Astrocyte (in vitro differentiated cells and primary cell): ENCODE measurements around the gene CD27. TPM values are rescaled to one million over a fixed set of nuclear protein-coding genes. Genes with fewer than 3 reads are reported as not detected.
"Not testable (repeated sequence)": the region's sequence is repeated elsewhere in the genome, so short reads cannot be mapped to it uniquely, and the experiment has no call there.

ENCODE experiments used
- DNase-seq: peaks from one replicate; pipeline ENCODE4 v3.0.0-alpha.2; 2010; ENCODE audit warnings: low read depth
- FAIRE-seq: peaks from 2 replicates; lab custom pipeline; 2011; peaks lifted over from hg19 to GRCh38; lab: Jason Lieb, UNC
- H2AFZ ChIP-seq: 2 replicates; pipeline ENCODE4 v1.6.0; 2012; ENCODE audit warnings: low read depth, low read length, inconsistent platforms
- H3K27ac ChIP-seq: 2 replicates; pipeline ENCODE4 v1.5.1; 2011; ENCODE audit warnings: low read depth, low read length, inconsistent platforms
- H3K27me3 ChIP-seq: 2 replicates; pipeline ENCODE4 v1.6.0; 2011; ENCODE audit warnings: low read length, inconsistent platforms; ENCODE audit not compliant: insufficient read depth
- H3K36me3 ChIP-seq: 2 replicates; pipeline ENCODE4 v1.5.1; 2011; ENCODE audit warnings: low read length, inconsistent platforms; ENCODE audit not compliant: insufficient read depth
- H3K4me1 ChIP-seq: 2 replicates; pipeline ENCODE4 v1.5.1; 2011; ENCODE audit warnings: low read length, inconsistent platforms; ENCODE audit not compliant: insufficient read depth
- H3K4me2 ChIP-seq: 2 replicates; pipeline ENCODE4 v1.6.0; 2012; ENCODE audit warnings: low read length, inconsistent platforms
- H3K4me3 ChIP-seq: 2 replicates; pipeline ENCODE4 v1.5.1; 2011; ENCODE audit warnings: low read depth, mild to moderate bottlenecking, low read length, inconsistent platforms; ENCODE audit not compliant: insufficient read depth
- H3K79me2 ChIP-seq: 2 replicates; pipeline ENCODE4 v1.6.0; 2012; ENCODE audit warnings: mild to moderate bottlenecking, low read length, inconsistent platforms; ENCODE audit not compliant: insufficient read depth
- H3K9ac ChIP-seq: 2 replicates; pipeline ENCODE4 v1.6.0; 2012; ENCODE audit warnings: mild to moderate bottlenecking, low read length, inconsistent platforms
- H3K9me3 ChIP-seq: 2 replicates; pipeline ENCODE4 v1.5.1; 2012; ENCODE audit warnings: low read depth, mild to moderate bottlenecking, low read length, inconsistent platforms; ENCODE audit not compliant: insufficient read depth
- H4K20me1 ChIP-seq: 2 replicates; pipeline ENCODE4 v1.6.0; 2012; ENCODE audit warnings: low read length, inconsistent platforms; ENCODE audit not compliant: insufficient read depth
- H3K27ac Mint-ChIP-seq: one replicate; pipeline ENCODE4 v1.8.0; 2021; ENCODE audit warnings: mild to moderate bottlenecking, mixed read lengths; ENCODE audit not compliant: unreplicated experiment
- H3K27me3 Mint-ChIP-seq: one replicate; pipeline ENCODE4 v1.8.0; 2021; ENCODE audit warnings: low read depth, mixed read lengths; ENCODE audit not compliant: unreplicated experiment
- H3K36me3 Mint-ChIP-seq: one replicate; pipeline ENCODE4 v1.8.0; 2021; ENCODE audit warnings: low read depth, mixed read lengths; ENCODE audit not compliant: unreplicated experiment
- H3K4me1 Mint-ChIP-seq: one replicate; pipeline ENCODE4 v1.8.0; 2021; ENCODE audit warnings: low read depth, mixed read lengths; ENCODE audit not compliant: unreplicated experiment
- H3K4me3 Mint-ChIP-seq: one replicate; pipeline ENCODE4 v1.8.0; 2021; ENCODE audit warnings: mild to moderate bottlenecking, moderate library complexity, mixed read lengths; ENCODE audit not compliant: unreplicated experiment
- H3K9me3 Mint-ChIP-seq: one replicate; pipeline ENCODE4 v1.8.0; 2021; ENCODE audit warnings: mild to moderate bottlenecking, mixed read lengths; ENCODE audit not compliant: unreplicated experiment
- EZH2 ChIP-seq: IDR thresholded peaks from 2 replicates; pipeline ENCODE4 v1.6.1; 2012; ENCODE audit warnings: mild to moderate bottlenecking, low read length, inconsistent platforms; ENCODE audit not compliant: insufficient read depth
- total RNA-seq: library from RNA; stranded (reverse); gene quantifications from 2 replicates; pipeline ENCODE4 v1.2.1, GENCODE V29; 2021
- TF ChIP-seq, protein P1 (sequence below): IDR thresholded peaks from 2 replicates; pipeline ENCODE4 v1.5.1; 2011; ENCODE audit warnings: low read depth, mild to moderate bottlenecking, inconsistent platforms, low read length, moderate library complexity; ENCODE audit not compliant: insufficient read depth

Gene CD27
- total RNA-seq, 1 donor from 2014 or later: not detected

DNA sequence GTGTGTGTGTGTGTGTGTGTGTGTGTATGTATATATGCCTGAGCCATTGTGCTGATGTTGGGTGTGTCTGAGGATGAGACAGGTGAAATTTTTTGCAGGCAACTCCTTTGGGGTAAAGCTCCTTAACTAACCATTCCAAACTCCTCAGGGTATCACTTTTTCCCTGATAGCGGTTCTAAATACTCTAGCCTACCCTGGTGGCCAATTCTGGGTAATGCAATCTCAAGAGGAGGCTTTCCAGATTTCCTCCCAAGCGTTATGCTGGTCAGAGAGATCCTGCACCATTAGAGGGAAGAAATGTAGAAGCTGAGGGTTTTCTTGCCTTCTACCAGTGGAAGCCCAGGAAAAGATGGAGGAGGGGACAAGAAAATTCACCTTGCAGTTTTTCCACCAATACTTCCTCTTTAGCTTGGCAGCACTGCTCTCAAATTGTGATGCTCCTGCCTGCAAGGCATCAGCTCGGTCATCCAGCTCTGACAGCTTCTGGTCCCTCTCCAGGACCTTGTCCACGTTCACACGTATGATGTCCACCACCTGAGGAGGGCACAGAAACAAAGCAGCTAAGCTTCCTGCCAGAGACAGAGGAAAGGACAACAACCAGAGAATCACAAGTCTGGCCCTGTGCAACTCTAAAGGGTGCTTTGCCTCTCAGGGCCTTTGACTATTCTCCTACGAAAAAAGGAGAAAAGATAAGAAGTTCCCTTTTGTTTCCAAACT is 20.9 kb downstream of the CD27 start:
- Histone ChIP-seq H3K4me3 (no peak overlapping the region), H3K36me3 (peaks cover 19% of the 10 kb centered on the region), H3K9ac (no peak overlapping the region), H4K20me1 (peaks cover 35% of the 10 kb centered on the region), H2AFZ (no peak overlapping the region), H3K27me3 (no peaks in the 10 kb centered on the region), H3K4me1 (peaks cover 14% of the 10 kb centered on the region), H3K27ac (no peak overlapping the region), H3K4me2 (no peak overlapping the region), H3K79me2 (peaks cover 24% of the 10 kb centered on the region), H3K9me3 (no peaks in the 10 kb centered on the region)
- TF ChIP-seq, protein P1, sequence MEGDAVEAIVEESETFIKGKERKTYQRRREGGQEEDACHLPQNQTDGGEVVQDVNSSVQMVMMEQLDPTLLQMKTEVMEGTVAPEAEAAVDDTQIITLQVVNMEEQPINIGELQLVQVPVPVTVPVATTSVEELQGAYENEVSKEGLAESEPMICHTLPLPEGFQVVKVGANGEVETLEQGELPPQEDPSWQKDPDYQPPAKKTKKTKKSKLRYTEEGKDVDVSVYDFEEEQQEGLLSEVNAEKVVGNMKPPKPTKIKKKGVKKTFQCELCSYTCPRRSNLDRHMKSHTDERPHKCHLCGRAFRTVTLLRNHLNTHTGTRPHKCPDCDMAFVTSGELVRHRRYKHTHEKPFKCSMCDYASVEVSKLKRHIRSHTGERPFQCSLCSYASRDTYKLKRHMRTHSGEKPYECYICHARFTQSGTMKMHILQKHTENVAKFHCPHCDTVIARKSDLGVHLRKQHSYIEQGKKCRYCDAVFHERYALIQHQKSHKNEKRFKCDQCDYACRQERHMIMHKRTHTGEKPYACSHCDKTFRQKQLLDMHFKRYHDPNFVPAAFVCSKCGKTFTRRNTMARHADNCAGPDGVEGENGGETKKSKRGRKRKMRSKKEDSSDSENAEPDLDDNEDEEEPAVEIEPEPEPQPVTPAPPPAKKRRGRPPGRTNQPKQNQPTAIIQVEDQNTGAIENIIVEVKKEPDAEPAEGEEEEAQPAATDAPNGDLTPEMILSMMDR: peak; percentile 87
- no peak for TF ChIP-seq EZH2
- H3K4me3 Mint-ChIP-seq: no peak overlapping the region
- peaks cover 19% of the 10 kb centered on the region for H3K4me1 Mint-ChIP-seq
- H3K36me3 Mint-ChIP-seq: peaks cover 34% of the 10 kb centered on the region
- no peak overlapping the region for H3K27ac Mint-ChIP-seq
- H3K27me3 Mint-ChIP-seq: no peaks in the 10 kb centered on the region
- peak; percentile 41 for DNase-seq
- H3K9me3 Mint-ChIP-seq: no peaks in the 10 kb centered on the region
- FAIRE-seq: peak; percentile 5

DNA sequence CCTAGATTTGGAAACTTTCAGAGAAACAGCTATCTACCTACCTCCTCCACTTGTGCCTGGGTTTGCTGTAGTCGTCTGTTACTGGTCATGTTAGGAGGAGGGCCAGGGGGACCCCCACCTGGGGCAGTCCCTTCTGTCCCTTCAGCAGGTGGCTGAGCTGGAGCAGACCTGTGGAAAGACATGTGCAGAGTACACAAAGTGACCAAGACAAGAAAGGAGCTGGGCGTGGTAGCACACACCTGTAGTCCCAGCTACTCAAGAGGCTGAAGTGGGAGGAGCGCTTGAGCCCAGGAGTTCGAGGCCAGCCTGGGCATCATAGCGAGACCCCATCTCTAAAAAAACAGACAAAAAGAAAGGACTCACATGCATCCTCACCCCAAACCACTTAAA is 21.4 kb downstream of the CD27 start:
- Histone ChIP-seq H3K4me1 (peaks cover 14% of the 10 kb centered on the region), H3K4me3 (no peak overlapping the region), H3K27me3 (no peaks in the 10 kb centered on the region), H3K4me2 (no peak overlapping the region), H3K27ac (no peak overlapping the region), H3K9ac (no peak overlapping the region), H3K79me2 (peaks cover 24% of the 10 kb centered on the region), H2AFZ (no peak overlapping the region), H4K20me1 (peaks cover 35% of the 10 kb centered on the region), H3K36me3 (peaks cover 18% of the 10 kb centered on the region), H3K9me3 (no peaks in the 10 kb centered on the region)
- Mint-ChIP-seq H3K9me3 (no peaks in the 10 kb centered on the region), H3K36me3 (peaks cover 28% of the 10 kb centered on the region), H3K27ac (no peak overlapping the region), H3K4me1 (peaks cover 19% of the 10 kb centered on the region), H3K4me3 (no peak overlapping the region), H3K27me3 (no peaks in the 10 kb centered on the region)
- FAIRE-seq (no peak), DNase-seq (no peak)
- TF ChIP-seq EZH2: no peak
- TF ChIP-seq, protein P1: no peak

DNA sequence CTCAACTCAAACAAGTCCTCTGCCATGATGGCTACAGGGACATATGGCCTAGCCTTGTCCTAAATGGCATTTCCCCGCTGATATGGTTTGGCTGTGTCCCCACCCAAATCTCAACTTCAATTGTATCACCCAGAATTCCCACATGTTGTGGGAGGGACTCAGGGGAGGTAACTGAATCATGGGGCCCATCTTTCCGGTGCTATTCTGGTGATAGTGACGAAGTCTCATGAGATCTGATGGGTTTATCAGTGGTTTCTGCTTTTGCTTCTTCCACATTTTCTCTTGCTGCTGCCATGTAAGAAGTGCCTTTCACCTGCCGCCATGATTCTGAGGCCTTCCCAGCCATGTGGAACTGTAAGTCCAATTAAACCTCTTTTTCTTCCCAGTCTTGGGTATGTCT is 22.0 kb downstream of the CD27 start:
- not testable (repeated sequence) for H3K9me3 ChIP-seq, H3K27ac Mint-ChIP-seq, H3K9ac ChIP-seq, H3K27me3 Mint-ChIP-seq, FAIRE-seq, H3K27ac ChIP-seq, H2AFZ ChIP-seq, H3K9me3 Mint-ChIP-seq, H3K4me3 Mint-ChIP-seq, H3K4me2 ChIP-seq, H3K27me3 ChIP-seq, DNase-seq, H3K4me3 ChIP-seq
- peaks cover 14% of the 10 kb centered on the region for H3K4me1 ChIP-seq
- peaks cover 24% of the 10 kb centered on the region for H3K79me2 ChIP-seq
- Mint-ChIP-seq H3K4me1 (peaks cover 19% of the 10 kb centered on the region), H3K36me3 (peaks cover 23% of the 10 kb centered on the region)
- peaks cover 18% of the 10 kb centered on the region for H3K36me3 ChIP-seq
- H4K20me1 ChIP-seq: peaks cover 35% of the 10 kb centered on the region

DNA sequence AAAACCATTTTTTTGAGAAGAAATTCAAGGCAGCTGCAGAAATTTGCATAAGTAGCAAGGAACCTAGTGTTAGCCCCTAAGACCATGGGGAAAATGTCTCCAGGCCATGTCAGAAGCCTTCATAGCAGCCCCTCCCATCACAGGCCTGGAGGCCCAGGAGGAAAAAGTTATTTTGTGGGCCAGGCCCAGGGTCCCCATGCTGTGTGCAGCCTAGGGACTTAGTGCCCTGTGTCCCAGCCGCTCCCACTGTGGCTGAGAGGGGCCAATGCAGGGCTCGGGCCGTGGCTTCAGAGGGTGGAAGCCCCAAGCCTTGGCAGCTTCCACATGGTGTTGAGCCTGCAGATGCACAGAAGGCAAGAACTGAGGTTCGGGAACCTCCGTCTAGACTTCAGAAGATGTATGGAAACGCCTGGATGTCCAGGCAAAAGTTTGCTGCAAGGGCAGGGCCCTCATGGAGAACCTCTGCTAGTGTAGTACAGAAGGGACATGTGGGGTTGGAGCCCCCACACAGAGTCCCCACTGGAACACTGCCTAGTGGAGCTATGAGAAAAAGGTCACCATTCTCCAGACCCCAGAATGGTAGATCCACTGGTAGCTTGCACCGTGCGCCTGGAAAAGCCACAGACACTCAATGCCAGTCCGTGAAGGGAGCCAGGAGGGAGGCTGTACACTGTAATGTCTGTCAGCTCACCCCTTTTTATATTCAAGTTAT is 23.0 kb downstream of the CD27 start:
- H3K36me3 Mint-ChIP-seq: peaks cover 19% of the 10 kb centered on the region
- H2AFZ ChIP-seq, H3K4me3 ChIP-seq, H3K9me3 Mint-ChIP-seq, H3K27ac ChIP-seq, DNase-seq, FAIRE-seq, H3K9me3 ChIP-seq, H3K27me3 Mint-ChIP-seq, H3K27ac Mint-ChIP-seq, H3K27me3 ChIP-seq, H3K9ac ChIP-seq: not testable (repeated sequence)
- peak overlapping the region; percentile 94 for H3K4me3 Mint-ChIP-seq
- Histone ChIP-seq H3K4me2 (peak overlapping the region; percentile 86), H3K36me3 (peaks cover 18% of the 10 kb centered on the region), H3K4me1 (peaks cover 14% of the 10 kb centered on the region), H4K20me1 (peaks cover 35% of the 10 kb centered on the region), H3K79me2 (peaks cover 24% of the 10 kb centered on the region)
- peaks cover 19% of the 10 kb centered on the region for H3K4me1 Mint-ChIP-seq
